Gastroesophageal sphincter (tissue), 4 donors: Measurements from ENCODE around the gene KLF5. TPM values are rescaled to one million over a fixed set of nuclear protein-coding genes. Genes with fewer than 3 reads are reported as not detected.

Experiments
- ATAC-seq: fragments of 150-250 bp; one replicate; pipeline ENCODE4 v1.9.1; 2016; ENCODE audit warnings: mild to moderate bottlenecking, moderate library complexity
- H3K27ac ChIP-seq, 4 donors: fragments of 200-600 bp; sonication (generic) in 3 of 4; 1 replicate in 3 of 4; 2 replicates in 1 of 4; pipeline ENCODE4 v1.5.1; 2016 to 2019
- H3K27me3 ChIP-seq: fragments of 200-600 bp; sonication (generic); one replicate; pipeline ENCODE4 v1.5.1; 2019
- H3K36me3 ChIP-seq, 2 donors: fragments of 200-600 bp; sonication (generic); one replicate each; pipeline ENCODE4 v1.5.1; 2019; ENCODE audit warnings: control low read depth in 1 of 2
- H3K4me1 ChIP-seq, 3 donors: fragments of 200-600 bp; sonication (generic); 1 replicate in 2 of 3; 2 replicates in 1 of 3; pipeline ENCODE4 v1.5.1; 2016 to 2019; ENCODE audit warnings: control low read depth in 2 of 3
- H3K4me3 ChIP-seq, 2 donors: fragments of 200-600 bp; sonication (generic); one replicate each; pipeline ENCODE4 v1.5.1; 2019; ENCODE audit warnings: mild to moderate bottlenecking in 1 of 2, moderate library complexity in 1 of 2
- H3K9me3 ChIP-seq, 3 donors: fragments of 200-600 bp; sonication (generic); one replicate each; pipeline ENCODE4 v1.5.1; 2017 to 2019; ENCODE audit warnings: control low read depth in 2 of 3
- CTCF ChIP-seq, 4 experiments: fragments of 200-600 bp in 2 of 4; fragments of 450-650 bp in 2 of 4; sonication (generic) in 1 of 4; IDR thresholded peaks; one replicate each; pipeline ENCODE4 v1.5.1; 2017 to 2019; ENCODE audit warnings: antibody characterized with exemption in 4 of 4, mild to moderate bottlenecking in 2 of 4, moderate library complexity in 2 of 4
- EP300 ChIP-seq: sonication (generic); formaldehyde crosslinking; IDR thresholded peaks from one replicate; pipeline ENCODE4 v1.6.1; 2017; ENCODE audit warnings: antibody characterized with exemption, mild to moderate bottlenecking
- POLR2A ChIP-seq, 2 donors: fragments of 450-650 bp; IDR thresholded peaks; one replicate each; pipeline ENCODE4 v1.6.1; 2017; ENCODE audit warnings: antibody characterized with exemption in 2 of 2, mild to moderate bottlenecking in 2 of 2, moderate library complexity in 1 of 2
- POLR2AphosphoS5 ChIP-seq: sonication (generic); formaldehyde crosslinking; IDR thresholded peaks from one replicate; pipeline ENCODE4 v1.6.1; 2017; ENCODE audit warnings: antibody characterized with exemption
- WGBS, 2 donors: methylation state at CpG; one replicate each; pipeline ENCODE4 v1.1.5; 2018; ENCODE audit warnings: low coverage in 1 of 2; 5-methylcytosine and 5-hydroxymethylcytosine counted together
- total RNA-seq, 4 donors: library from RNA; depleted of rRNA; stranded (reverse); fragments of >200 nt; gene quantifications; one replicate each; pipeline ENCODE4 v1.1.0, GENCODE V29; 2016

Gene KLF5
- total RNA-seq, 4 donors from 2014 or later, result 2.5 to 22.7 (median 4.9) TPM

GRCh38 chr13:73107481-73107880 lies 48.7 kb downstream of the KLF5 start:
- ATAC-seq, result no peak
- no peaks in the 10 kb centered on the region for H3K27me3 ChIP-seq
- no peaks in the 10 kb centered on the region for H3K36me3 ChIP-seq
- 52 to 53% methylated on average over 3 of the region's 3 CpGs for WGBS, 2 donors
- H3K27ac ChIP-seq, result no peak overlapping the region
- no peaks in the 10 kb centered on the region for H3K9me3 ChIP-seq
- H3K4me1 ChIP-seq, result no peaks in the 10 kb centered on the region
- TF ChIP-seq POLR2AphosphoS5, result no peak
- no peak for TF ChIP-seq CTCF (IDR thresholded peaks at IDR 0.05)
- TF ChIP-seq EP300, result no peak
- no peak for TF ChIP-seq POLR2A (IDR thresholded peaks at IDR 0.05)
- no peak overlapping the region for H3K4me3 ChIP-seq

- Histone ChIP-seq H3K4me1 (no peaks in the 10 kb centered on the region), H3K4me3 (no peak overlapping the region), H3K27me3 (no peaks in the 10 kb centered on the region), H3K27ac (no peak overlapping the region), H3K36me3 (no peaks in the 10 kb centered on the region), H3K9me3 (no peaks in the 10 kb centered on the region)
- no peak for ATAC-seq
- 44 to 48% methylated on average over 4 to 8 of the region's 8 CpGs for WGBS, 2 donors
- TF ChIP-seq CTCF (IDR thresholded peaks at IDR 0.05) (no peak), POLR2AphosphoS5 (no peak), POLR2A (IDR thresholded peaks at IDR 0.05) (no peak), EP300 (no peak)
These were observed 49.2 kb downstream of the KLF5 start for GRCh38 chr13:73107970-73108369.

GRCh38 chr13:73109288-73109899 lies 50.6 kb downstream of the KLF5 start:
- H3K36me3 ChIP-seq, result no peaks in the 10 kb centered on the region
- no peak overlapping the region for H3K4me3 ChIP-seq
- no peak for TF ChIP-seq EP300
- TF ChIP-seq CTCF (IDR thresholded peaks at IDR 0.05), result no peak
- no peak for TF ChIP-seq POLR2AphosphoS5
- no peak for TF ChIP-seq POLR2A (IDR thresholded peaks at IDR 0.05)
- H3K27me3 ChIP-seq, result no peaks in the 10 kb centered on the region
- H3K9me3 ChIP-seq, result no peaks in the 10 kb centered on the region
- no peak for ATAC-seq
- no peak overlapping the region for H3K27ac ChIP-seq
- H3K4me1 ChIP-seq, result no peaks in the 10 kb centered on the region
- WGBS, 2 donors, result 92% methylated on average over 8 of the region's 11 CpGs; no CpG with 5 or more reads in 1 of the 2 donors

GRCh38 chr13:73109969-73110368 lies 51.2 kb downstream of the KLF5 start:
- no peak for TF ChIP-seq CTCF (IDR thresholded peaks at IDR 0.05)
- no peak for TF ChIP-seq POLR2A (IDR thresholded peaks at IDR 0.05)
- TF ChIP-seq POLR2AphosphoS5, result no peak
- no peak for TF ChIP-seq EP300
- Histone ChIP-seq H3K27me3 (no peaks in the 10 kb centered on the region), H3K36me3 (no peaks in the 10 kb centered on the region), H3K4me3 (no peak overlapping the region), H3K9me3 (no peaks in the 10 kb centered on the region), H3K27ac (no peak overlapping the region), H3K4me1 (no peaks in the 10 kb centered on the region)
- WGBS, 2 donors, result 77 to 89% methylated on average over 3 of the region's 3 CpGs
- ATAC-seq, result no peak

- no peak for TF ChIP-seq POLR2A (IDR thresholded peaks at IDR 0.05)
- TF ChIP-seq EP300, result no peak
- TF ChIP-seq POLR2AphosphoS5, result no peak
- TF ChIP-seq CTCF (IDR thresholded peaks at IDR 0.05), result no peak
- H3K27me3 ChIP-seq, result no peaks in the 10 kb centered on the region
- H3K36me3 ChIP-seq, result no peaks in the 10 kb centered on the region
- no peak for ATAC-seq
- H3K4me1 ChIP-seq, result no peaks in the 10 kb centered on the region
- H3K4me3 ChIP-seq, result no peak overlapping the region
- H3K9me3 ChIP-seq, result no peaks in the 10 kb centered on the region
- 80 to 83% methylated on average over 1 of the region's 5 CpGs for WGBS, 2 donors
- no peak overlapping the region for H3K27ac ChIP-seq
These were observed 52.0 kb downstream of the KLF5 start for GRCh38 chr13:73110814-73111213.
